IMR-90 (cell line): ENCODE data around the gene TFCP2. TPM values are rescaled to one million over a fixed set of nuclear protein-coding genes. Genes with fewer than 3 reads are reported as not detected.
A peak's percentile ranks its signal among the peaks of the same experiment; 100 is the strongest.

Source experiments
- ELK1 ChIP-seq: fragments of 150-350 bp; IDR thresholded peaks from 2 replicates; pipeline ENCODE4 v1.6.1; 2016; ENCODE audit warnings: low read depth, mild to moderate bottlenecking, low read length, moderate library complexity, borderline replicate concordance
- FOS ChIP-seq: fragments of 150-350 bp; IDR thresholded peaks from 2 replicates; pipeline ENCODE4 v1.6.1; 2016; ENCODE audit warnings: low read depth, low read length
- RAD21 ChIP-seq: IDR thresholded peaks from 2 replicates; pipeline ENCODE4 v1.6.1; 2012; ENCODE audit warnings: low read length, improper control_type of control experiment
- RFX5 ChIP-seq: IDR thresholded peaks from 2 replicates; pipeline ENCODE4 v1.8.0; 2012; ENCODE audit warnings: low read depth, mild to moderate bottlenecking, low read length, moderate library complexity
- microRNA-seq, 2 experiments: library from miRNA; stranded (forward) in 1 of 2; unstranded in 1 of 2; fragments of 10-50 nt in 1 of 2; fragments of <30 nt in 1 of 2; gene quantifications in 1 of 2; microRNA quantifications in 1 of 2; one replicate each; pipeline versions ENCODE3 to v1.1.0; 2013 to 2020; ENCODE audit not compliant: insufficient read depth in 1 of 2, insufficient read length in 1 of 2, unreplicated experiment in 1 of 2
- polyA plus RNA-seq, 3 experiments: library from polyadenylated mRNA; depleted of rRNA; stranded (reverse); fragments of >200 nt; gene quantifications; 2 replicates each; pipeline ENCODE4 v1.2.3, GENCODE V29; 2012; ENCODE audit warnings: low replicate concordance in 1 of 3
- small RNA-seq, 5 experiments: library from RNA; depleted of rRNA; stranded (forward); fragments of <200 nt; gene quantifications; one replicate each; pipeline ENCODE3, GENCODE V24; 2012
- total RNA-seq: library from RNA; depleted of rRNA; stranded (reverse); fragments of >200 nt; gene quantifications from 2 replicates; pipeline ENCODE4 v1.2.3, GENCODE V29; 2012; rRNA removed

Gene TFCP2
- total and polyA plus RNA-seq, 2 of the 4 experiments (the other 2 are of a cell fraction): 10.0 to 15.4 TPM

GRCh38 chr12:51047655-51048540 lies 125.0 kb downstream of the TFCP2 start, which contains the start of gene LETMD1 (continued):
- TF ChIP-seq ELK1: no peak
- no peak for TF ChIP-seq RFX5
- peak; percentile 80 for TF ChIP-seq RAD21
- TF ChIP-seq FOS: no peak

Small RNA genes within 50 kb of the gene (microRNA-seq; reads per million reads assigned to microRNA genes)
- not detected for gene RF00019 (ENCODE audit: insufficient read depth, insufficient read length)
- not detected for gene RNU6-199P (ENCODE audit: insufficient read depth, insufficient read length)

Small RNA genes within 50 kb of the gene (small RNA-seq; reads per million reads assigned to genes)
- 0 reads per million in 5 experiments for gene RF00019
- gene RNU6-199P: 0 reads per million in 5 experiments

Other genes with a start within 250 kb of the TFCP2 start
- not detected in 2 replicates for gene HIGD1C, start 220.6 kb downstream of the TFCP2 start, total RNA-seq
- not detected in 2 replicates for gene HIGD1C, start 220.6 kb downstream of the TFCP2 start, polyA plus RNA-seq (2012; rRNA removed)
- 45.3 and 48.3 TPM in 2 replicates for gene SLC11A2, start 146.8 kb downstream of the TFCP2 start, total RNA-seq
- gene SLC11A2, start 146.8 kb downstream of the TFCP2 start, polyA plus RNA-seq (2012; rRNA removed): 21.9 and 28.0 TPM in 2 replicates
- 16.7 and 27.6 TPM in 2 replicates for gene LETMD1, start 124.8 kb downstream of the TFCP2 start, total RNA-seq
- 27.0 and 40.1 TPM in 2 replicates for gene LETMD1, start 124.8 kb downstream of the TFCP2 start, polyA plus RNA-seq (2012; rRNA removed)
- gene CSRNP2, start 89.5 kb downstream of the TFCP2 start, total RNA-seq: 14.0 and 16.7 TPM in 2 replicates
- 21.7 and 22.2 TPM in 2 replicates for gene CSRNP2, start 89.5 kb downstream of the TFCP2 start, polyA plus RNA-seq (2012; rRNA removed)
- 0.90 and 1.9 TPM in 2 replicates for gene POU6F1, start 44.9 kb upstream of the TFCP2 start, total RNA-seq
- gene POU6F1, start 44.9 kb upstream of the TFCP2 start, polyA plus RNA-seq (2012; rRNA removed): 3.6 and 4.3 TPM in 2 replicates
- 62.2 and 77.2 TPM in 2 replicates for gene DAZAP2, start 65.7 kb upstream of the TFCP2 start, total RNA-seq
- gene DAZAP2, start 65.7 kb upstream of the TFCP2 start, polyA plus RNA-seq (2012; rRNA removed): 202 and 316 TPM in 2 replicates
- gene SMAGP, start 97.3 kb upstream of the TFCP2 start, total RNA-seq: 12.2 and 15.6 TPM in 2 replicates
- 35.8 and 42.7 TPM in 2 replicates for gene SMAGP, start 97.3 kb upstream of the TFCP2 start, polyA plus RNA-seq (2012; rRNA removed)
- not detected in 2 replicates for gene BIN2, start 151.0 kb upstream of the TFCP2 start, total RNA-seq
- gene BIN2, start 151.0 kb upstream of the TFCP2 start, polyA plus RNA-seq (2012; rRNA removed): not detected in 2 replicates
- not detected in 2 replicates for gene CELA1, start 173.5 kb upstream of the TFCP2 start, total RNA-seq
- gene CELA1, start 173.5 kb upstream of the TFCP2 start, polyA plus RNA-seq (2012; rRNA removed): not detected in 2 replicates
- 21.4 and 23.7 TPM in 2 replicates for gene GALNT6, start 218.3 kb upstream of the TFCP2 start, total RNA-seq
- 16.4 and 17.1 TPM in 2 replicates for gene GALNT6, start 218.3 kb upstream of the TFCP2 start, polyA plus RNA-seq (2012; rRNA removed)